Stimulated activated CD8-positive, alpha-beta memory T cell treated with anti-CD3 and anti-CD28 coated beads, Interleukin-2, amount 100 ng/mL, for 48 hours (primary cell): Measurements from ENCODE around the gene PFDN6.
A peak's percentile ranks its signal among the peaks of the same experiment; 100 is the strongest.
"Not testable (repeated sequence)": the region's sequence is repeated elsewhere in the genome, so short reads cannot be mapped to it uniquely, and the experiment has no call there.

Source experiments
- DNase-seq, 2 donors: peaks; one replicate each; pipeline ENCODE4 v3.0.0-alpha.2; 2020; ENCODE audit warnings: low read depth in 2 of 2

The PFDN6 gene

GRCh38 chr6:33273924-33274902 lies 15.2 kb upstream of the PFDN6 start:
- DNase-seq, result no peak

DNA sequence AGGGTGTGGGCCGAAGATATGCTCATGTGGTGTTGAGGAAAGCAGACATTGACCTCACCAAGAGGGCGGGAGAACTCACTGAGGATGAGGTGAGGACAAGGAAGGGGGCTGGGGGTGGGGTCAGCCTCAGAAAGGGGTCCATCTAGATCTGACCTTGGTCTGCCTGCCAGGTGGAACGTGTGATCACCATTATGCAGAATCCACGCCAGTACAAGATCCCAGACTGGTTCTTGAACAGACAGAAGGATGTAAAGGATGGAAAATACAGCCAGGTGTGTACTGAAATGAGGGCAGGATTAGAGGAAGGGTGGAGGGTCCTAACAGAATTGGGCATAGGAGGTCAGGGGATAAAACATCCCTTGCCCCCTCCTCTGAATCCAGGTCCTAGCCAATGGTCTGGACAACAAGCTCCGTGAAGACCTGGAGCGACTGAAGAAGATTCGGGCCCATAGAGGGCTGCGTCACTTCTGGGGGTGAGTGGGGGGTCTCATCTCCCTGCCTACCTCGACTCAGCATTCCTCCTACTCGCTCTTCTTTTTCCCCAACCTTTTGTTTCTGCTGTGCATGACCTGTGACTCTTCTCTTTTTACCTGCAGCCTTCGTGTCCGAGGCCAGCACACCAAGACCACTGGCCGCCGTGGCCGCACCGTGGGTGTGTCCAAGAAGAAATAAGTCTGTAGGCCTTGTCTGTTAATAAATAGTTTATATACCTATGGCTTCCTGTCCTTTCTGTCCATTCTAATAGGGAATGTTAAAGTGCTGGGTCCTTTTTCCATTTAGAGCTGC lies 13.4 kb upstream of the PFDN6 start:
- not testable (repeated sequence) for DNase-seq

- no peak for DNase-seq
Observed at GRCh38 chr6:33276581-33276863, 12.9 kb upstream of the PFDN6 start.

DNA sequence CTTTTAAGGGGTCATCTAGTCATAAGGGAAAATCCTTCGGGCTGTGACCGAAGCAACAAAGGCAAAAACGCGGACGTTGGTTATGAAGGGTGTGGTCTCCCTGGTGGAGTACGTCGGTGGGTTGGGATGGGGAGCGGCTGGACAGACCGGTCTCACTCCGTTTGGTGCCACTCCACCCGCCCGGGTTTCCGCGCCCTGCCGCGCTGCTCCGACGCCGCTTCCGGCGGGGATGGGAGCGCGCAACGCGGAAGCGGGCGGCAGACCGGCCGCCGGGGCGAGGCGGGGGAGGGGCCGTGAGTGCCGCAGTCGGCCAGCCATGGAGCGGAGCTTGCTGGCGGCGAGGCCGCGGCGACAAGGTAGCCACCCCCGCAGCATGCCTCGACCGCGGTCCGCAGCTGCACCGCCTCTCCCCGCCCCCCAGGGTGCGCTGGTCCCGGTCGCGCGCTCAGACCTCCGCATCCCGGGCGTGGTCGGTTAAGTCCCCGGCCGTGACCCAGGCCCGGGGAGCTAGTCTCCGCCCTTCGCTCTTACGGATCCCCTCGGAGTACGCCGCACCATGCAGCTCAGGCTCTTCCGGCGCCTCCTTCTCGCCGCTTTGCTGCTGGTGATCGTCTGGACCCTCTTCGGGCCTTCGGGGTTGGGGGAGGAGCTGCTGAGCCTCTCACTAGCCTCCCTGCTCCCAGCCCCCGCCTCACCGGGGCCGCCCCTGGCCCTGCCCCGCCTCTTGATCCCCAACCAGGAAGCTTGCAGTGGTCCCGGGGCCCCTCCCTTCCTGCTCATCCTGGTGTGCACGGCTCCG lies 12.3 kb upstream of the PFDN6 start, which contains the start of gene B3GALT4:
B3GALT4 (plus strand) TSS at position 260 of the 799 bp plus-strand sequence; CDS start at position 557, 297 bp downstream.
- peak; percentile 71 to 76 for DNase-seq

DNA sequence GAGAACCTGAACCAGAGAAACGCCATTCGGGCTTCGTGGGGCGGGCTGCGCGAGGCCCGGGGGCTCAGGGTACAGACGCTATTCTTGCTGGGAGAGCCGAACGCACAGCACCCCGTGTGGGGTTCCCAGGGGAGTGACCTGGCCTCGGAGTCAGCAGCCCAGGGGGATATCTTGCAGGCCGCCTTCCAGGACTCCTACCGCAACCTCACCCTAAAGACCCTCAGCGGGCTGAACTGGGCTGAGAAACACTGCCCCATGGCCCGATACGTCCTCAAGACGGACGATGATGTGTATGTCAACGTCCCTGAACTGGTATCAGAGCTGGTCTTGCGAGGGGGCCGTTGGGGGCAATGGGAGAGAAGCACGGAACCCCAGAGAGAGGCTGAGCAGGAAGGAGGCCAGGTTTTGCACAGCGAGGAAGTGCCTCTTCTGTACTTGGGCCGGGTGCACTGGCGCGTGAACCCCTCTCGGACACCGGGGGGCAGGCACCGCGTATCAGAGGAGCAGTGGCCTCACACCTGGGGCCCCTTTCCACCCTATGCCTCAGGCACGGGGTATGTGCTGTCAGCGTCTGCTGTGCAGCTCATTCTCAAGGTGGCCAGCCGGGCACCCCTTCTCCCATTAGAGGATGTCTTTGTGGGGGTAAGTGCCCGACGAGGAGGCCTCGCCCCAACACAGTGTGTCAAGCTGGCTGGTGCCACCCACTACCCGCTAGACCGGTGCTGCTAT lies 11.6 kb upstream of the PFDN6 start:
- DNase-seq, result peak in 1 of 2 donors; percentile 24

- no peak for DNase-seq
Observed at GRCh38 chr6:33278392-33278741, 11.0 kb upstream of the PFDN6 start.

GRCh38 chr6:33278810-33279209 lies 10.6 kb upstream of the PFDN6 start:
- no peak for DNase-seq

GRCh38 chr6:33279257-33279695 lies 10.1 kb upstream of the PFDN6 start:
- DNase-seq, result no peak

GRCh38 chr6:33279971-33280511 lies 9.4 kb upstream of the PFDN6 start:
- DNase-seq, result no peak

GRCh38 chr6:33280539-33280938 lies 8.9 kb upstream of the PFDN6 start:
- no peak for DNase-seq

GRCh38 chr6:33285214-33285613 lies 4.2 kb upstream of the PFDN6 start:
- not testable (repeated sequence) for DNase-seq

GRCh38 chr6:33286946-33287914 lies 2.2 kb upstream of the PFDN6 start:
- DNase-seq, result no peak

DNA sequence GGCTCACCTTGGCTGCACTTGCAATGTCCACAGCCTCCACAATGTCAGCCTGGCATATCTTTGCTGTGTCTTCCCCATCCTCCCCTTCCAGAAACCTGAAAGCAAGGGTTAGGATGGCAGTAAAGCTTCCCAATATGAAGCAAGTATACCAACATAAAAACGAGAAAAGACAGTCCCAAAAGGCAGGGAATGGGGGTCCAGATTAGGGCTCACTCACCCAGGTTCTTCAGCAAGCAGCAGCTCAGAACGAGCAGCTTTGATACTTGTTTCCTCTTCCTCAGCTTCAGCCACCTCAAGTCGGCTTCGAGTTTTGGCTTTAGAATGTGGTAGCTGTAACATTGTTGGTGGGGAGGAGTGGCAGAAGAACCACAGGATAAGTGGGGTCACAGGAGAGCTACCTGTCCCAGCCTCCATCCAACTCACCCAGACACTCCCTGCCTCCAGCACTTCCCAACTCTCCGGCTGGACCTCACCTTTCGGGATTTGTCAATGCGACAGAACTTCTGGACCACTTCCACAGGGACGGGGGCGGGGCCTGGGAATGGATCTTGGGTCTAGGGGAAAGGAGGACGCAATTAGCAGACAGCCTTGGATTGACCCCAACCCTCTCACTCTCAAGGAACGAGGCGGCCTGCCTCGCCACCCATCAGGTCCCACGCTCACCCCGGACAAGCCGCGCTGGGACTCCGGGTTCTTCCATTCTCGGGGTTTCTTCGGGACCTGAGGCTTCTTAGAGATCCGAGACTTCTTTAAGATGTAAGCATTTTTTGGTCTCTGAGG lies 1.1 kb upstream of the PFDN6 start:
- no peak for DNase-seq

DNA sequence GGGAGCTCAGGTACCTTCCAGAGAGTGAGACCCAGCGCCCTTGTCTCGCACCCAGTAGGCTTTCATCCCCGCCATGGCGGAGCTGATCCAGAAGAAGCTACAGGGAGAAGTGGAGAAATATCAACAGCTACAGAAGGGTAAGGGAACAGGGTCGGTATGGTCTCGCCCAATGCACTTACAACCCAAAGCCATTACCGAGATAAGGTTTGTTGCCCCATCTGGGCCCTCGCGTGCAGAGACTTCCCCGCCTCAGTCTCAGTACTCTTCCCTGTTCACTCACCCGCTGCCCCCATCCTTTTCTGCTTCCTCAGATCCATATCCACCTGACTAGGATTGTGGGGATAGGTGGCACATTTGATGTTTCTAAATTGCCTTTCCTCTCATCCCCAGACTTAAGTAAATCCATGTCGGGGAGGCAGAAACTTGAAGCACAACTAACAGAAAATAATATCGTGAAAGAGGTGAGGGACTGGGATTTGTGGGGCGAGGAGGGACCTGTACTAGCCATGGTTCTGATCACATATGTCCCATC lies 449 bp downstream of the PFDN6 start:
- DNase-seq, result no peak

DNA sequence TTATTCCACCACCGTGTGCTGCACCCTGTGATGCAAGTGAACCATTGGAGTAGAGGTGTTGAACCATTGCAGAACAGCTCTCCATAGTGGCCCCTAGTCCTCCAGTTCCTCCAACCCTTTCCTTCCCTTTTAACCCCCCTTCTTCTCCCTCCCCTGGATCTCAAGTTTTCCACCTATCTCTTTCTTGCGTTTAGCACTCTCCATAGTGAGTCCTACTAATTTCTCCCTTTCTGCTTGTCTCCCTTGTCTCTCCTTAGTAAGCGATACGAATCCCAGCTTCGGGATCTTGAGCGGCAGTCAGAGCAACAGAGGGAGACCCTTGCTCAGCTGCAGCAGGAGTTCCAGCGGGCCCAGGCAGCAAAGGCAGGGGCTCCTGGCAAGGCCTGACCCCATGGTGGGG lies 1.1 kb downstream of the PFDN6 start:
- no peak for DNase-seq

DNA sequence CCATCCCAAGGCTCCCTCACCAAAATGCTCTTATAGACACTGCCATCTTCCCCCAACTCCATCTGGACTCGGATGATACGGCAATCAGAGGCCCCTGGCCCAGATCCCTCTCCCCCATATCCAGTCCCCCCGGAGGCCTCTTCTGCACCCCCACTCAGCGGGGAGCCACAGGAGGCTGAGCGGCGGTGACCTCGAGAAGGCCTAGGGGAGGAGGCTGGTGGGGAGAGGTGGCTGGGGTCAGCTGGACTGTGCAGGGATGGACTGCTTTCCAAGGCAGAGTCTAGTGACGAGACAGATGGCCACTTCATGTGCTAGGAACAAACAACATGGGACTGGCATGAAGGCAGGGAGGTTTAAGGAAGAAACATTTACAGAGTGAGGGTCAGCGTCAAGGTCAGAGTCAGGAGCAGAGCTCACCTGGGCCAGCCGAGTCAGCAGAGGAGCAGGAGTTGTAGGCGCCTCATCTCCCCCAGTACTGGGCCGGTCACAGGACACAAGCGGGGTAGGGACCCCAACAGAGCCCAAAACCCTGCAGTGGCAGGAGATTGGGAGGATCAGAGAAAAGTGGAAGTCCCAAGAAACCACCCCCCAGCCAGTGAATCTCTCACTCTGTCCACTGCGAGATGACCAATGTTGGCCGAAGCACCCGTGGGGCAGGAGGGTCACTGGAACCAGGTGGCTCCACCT lies 3.7 kb downstream of the PFDN6 start:
- no peak for DNase-seq

DNA sequence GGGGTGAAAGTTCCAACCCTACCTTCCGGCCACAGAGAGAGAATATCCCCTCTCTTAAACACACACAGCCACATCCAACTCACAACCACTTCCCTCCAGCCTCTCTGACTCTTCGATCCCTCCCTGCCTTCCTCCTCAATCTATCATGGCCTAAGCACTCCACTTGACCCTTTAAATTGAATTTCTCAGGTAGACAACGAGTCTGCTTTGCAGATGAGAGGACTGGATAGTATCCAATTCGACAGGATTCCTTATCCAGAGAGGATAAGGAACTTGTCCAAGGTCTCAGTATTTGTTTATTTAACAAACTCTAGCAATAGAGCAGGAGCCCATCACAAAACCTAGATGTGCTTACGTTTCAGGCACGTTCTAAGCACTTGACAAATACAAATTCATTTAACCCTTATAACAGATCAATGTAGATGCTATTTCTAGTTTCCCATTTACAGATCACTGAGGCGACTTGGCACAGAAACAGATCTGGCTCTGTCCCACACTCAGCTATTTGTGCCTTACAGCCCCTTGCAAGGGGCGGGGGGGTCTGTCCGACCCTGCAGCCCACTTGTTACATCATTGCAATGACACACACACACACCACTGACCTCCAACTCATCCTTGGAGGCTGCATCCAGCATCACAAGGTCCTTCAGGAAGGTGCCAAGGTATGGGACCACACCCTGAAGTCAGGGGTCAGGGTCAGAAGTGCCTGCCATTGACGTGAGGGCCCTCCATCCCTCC lies 4.9 kb downstream of the PFDN6 start:
- no peak for DNase-seq
